Neural progenitor cell (in vitro differentiated cells): Measurements from ENCODE around the gene CORO6. TPM values are rescaled to one million over a fixed set of nuclear protein-coding genes. Genes with fewer than 3 reads are reported as not detected.

Experiments used
- DNase-seq: peaks from one replicate; pipeline ENCODE4 v3.0.0-alpha.2; 2016; ENCODE audit warnings: low spot score
- H2AFZ ChIP-seq: fragments of 200-600 bp; sonication (generic); replicated peaks from 2 replicates; pipeline ENCODE4 v1.6.1; 2016; ENCODE audit warnings: antibody characterized with exemption
- H3F3A ChIP-seq: fragments of 200-600 bp; sonication (generic); 2 replicates; pipeline ENCODE4 v1.6.1; 2016; ENCODE audit warnings: antibody characterized with exemption, low read depth
- H3K27ac ChIP-seq: fragments of 200-600 bp; sonication (generic); 2 replicates; pipeline ENCODE4 v1.5.1; 2016; ENCODE audit warnings: mild to moderate bottlenecking
- H3K27me3 ChIP-seq: fragments of 200-600 bp; sonication (generic); 2 replicates; pipeline ENCODE4 v1.6.1; 2016; ENCODE audit warnings: mild to moderate bottlenecking, moderate library complexity
- H3K36me3 ChIP-seq: fragments of 200-600 bp; sonication (generic); 2 replicates; pipeline ENCODE4 v1.5.1; 2016
- H3K4me1 ChIP-seq: fragments of 200-600 bp; sonication (generic); 2 replicates; pipeline ENCODE4 v1.6.1; 2016; ENCODE audit warnings: mixed run types
- H3K4me2 ChIP-seq: fragments of 200-600 bp; sonication (generic); 2 replicates; pipeline ENCODE4 v1.6.1; 2016
- H3K4me3 ChIP-seq: fragments of 200-600 bp; sonication (generic); 2 replicates; pipeline ENCODE4 v1.5.1; 2016
- H3K79me2 ChIP-seq: fragments of 200-600 bp; sonication (generic); 2 replicates; pipeline ENCODE4 v1.6.1; 2016; ENCODE audit warnings: low read depth
- H3K9ac ChIP-seq: fragments of 200-600 bp; sonication (generic); 2 replicates; pipeline ENCODE4 v1.6.1; 2016
- H3K9me3 ChIP-seq: fragments of 200-600 bp; sonication (generic); 2 replicates; pipeline ENCODE4 v1.5.1; 2016; ENCODE audit warnings: low read depth
- H4K20me1 ChIP-seq: fragments of 200-600 bp; sonication (generic); 2 replicates; pipeline ENCODE4 v1.6.1; 2016; ENCODE audit warnings: low read depth
- H3K27ac Mint-ChIP-seq: 3 replicates; pipeline ENCODE4 v1.8.0; 2021; ENCODE audit warnings: mixed read lengths
- H3K27me3 Mint-ChIP-seq: 2 replicates; pipeline ENCODE4 v1.8.0; 2022; ENCODE audit warnings: low read depth, mild to moderate bottlenecking, inconsistent platforms, moderate library complexity, mixed read lengths; ENCODE audit not compliant: insufficient read depth
- H3K36me3 Mint-ChIP-seq: 3 replicates; pipeline ENCODE4 v1.8.0; 2021; ENCODE audit warnings: mixed read lengths
- H3K4me1 Mint-ChIP-seq: 3 replicates; pipeline ENCODE4 v1.8.0; 2021; ENCODE audit warnings: mixed read lengths
- H3K4me3 Mint-ChIP-seq: 3 replicates; pipeline ENCODE4 v1.8.0; 2021; ENCODE audit warnings: mild to moderate bottlenecking, moderate library complexity, mixed read lengths
- H3K9me3 Mint-ChIP-seq: 3 replicates; pipeline ENCODE4 v1.8.0; 2020; ENCODE audit warnings: mixed read lengths
- CTCF ChIP-seq: fragments of 200-600 bp; sonication (generic); IDR thresholded peaks from 2 replicates; pipeline ENCODE4 v1.5.1; 2017; ENCODE audit warnings: antibody characterized with exemption, mild to moderate bottlenecking
- EZH2 ChIP-seq: fragments of 200-600 bp; sonication (generic); IDR thresholded peaks from 2 replicates; pipeline ENCODE4 v1.6.1; 2017; ENCODE audit warnings: antibody characterized with exemption, mild to moderate bottlenecking, moderate library complexity
- EZH2phosphoT487 ChIP-seq: fragments of 200-600 bp; sonication (generic); IDR thresholded peaks from 2 replicates; pipeline ENCODE4 v1.6.1; 2017; ENCODE audit warnings: antibody characterized with exemption
- total RNA-seq: library from RNA; depleted of rRNA; stranded (reverse); fragments of >200 nt; gene quantifications from 2 replicates; pipeline ENCODE4 v1.2.3, GENCODE V29; 2015; ENCODE audit warnings: low replicate concordance

Gene CORO6
- total RNA-seq, 1 donor from 2014 or later = 3.9 TPM

GRCh38 chr17:29633886-29634285, 11.2 kb upstream of the CORO6 start:
- H3F3A ChIP-seq = peaks cover 2% of the 10 kb centered on the region
- H3K9me3 ChIP-seq = no peaks in the 10 kb centered on the region
- no peak overlapping the region for H3K27ac ChIP-seq
- H3K9me3 Mint-ChIP-seq = no peaks in the 10 kb centered on the region
- peaks cover 29% of the 10 kb centered on the region for H3K36me3 Mint-ChIP-seq
- H3K9ac ChIP-seq = no peak overlapping the region
- H3K27me3 ChIP-seq = no peaks in the 10 kb centered on the region
- no peak overlapping the region for H3K4me3 ChIP-seq
- peaks cover under 1% of the 10 kb centered on the region for H3K4me1 Mint-ChIP-seq
- no peaks in the 10 kb centered on the region for H3K79me2 ChIP-seq
- H3K36me3 ChIP-seq = no peaks in the 10 kb centered on the region
- H4K20me1 ChIP-seq = no peaks in the 10 kb centered on the region
- no peaks in the 10 kb centered on the region for H3K27me3 Mint-ChIP-seq
- no peak overlapping the region for H3K4me3 Mint-ChIP-seq
- no peak overlapping the region for H2AFZ ChIP-seq
- peak overlapping the region; percentile 44 for H3K4me2 ChIP-seq
- H3K27ac Mint-ChIP-seq = no peak overlapping the region
- TF ChIP-seq EZH2phosphoT487 (no peak), EZH2 (no peak), CTCF (no peak)
- peaks cover 8% of the 10 kb centered on the region for H3K4me1 ChIP-seq
- DNase-seq = peak; percentile 51

GRCh38 chr17:29630630-29631193, 8.0 kb upstream of the CORO6 start:
- no peaks in the 10 kb centered on the region for H3K79me2 ChIP-seq
- H3K27ac ChIP-seq = no peak overlapping the region
- TF ChIP-seq CTCF = no peak
- no peak for TF ChIP-seq EZH2phosphoT487
- TF ChIP-seq EZH2 = no peak
- no peak overlapping the region for H3K4me2 ChIP-seq
- no peaks in the 10 kb centered on the region for H3F3A ChIP-seq
- no peak overlapping the region for H2AFZ ChIP-seq
- H3K27ac Mint-ChIP-seq = no peak overlapping the region
- H3K4me3 Mint-ChIP-seq = no peak overlapping the region
- DNase-seq = no peak
- H4K20me1 ChIP-seq = no peaks in the 10 kb centered on the region
- H3K9me3 ChIP-seq = no peaks in the 10 kb centered on the region
- no peak overlapping the region for H3K9ac ChIP-seq
- peaks cover 5% of the 10 kb centered on the region for H3K4me1 Mint-ChIP-seq
- peaks cover 3% of the 10 kb centered on the region for H3K27me3 Mint-ChIP-seq
- H3K27me3 ChIP-seq = no peaks in the 10 kb centered on the region
- H3K36me3 Mint-ChIP-seq = peaks cover 19% of the 10 kb centered on the region
- H3K4me3 ChIP-seq = no peak overlapping the region
- no peaks in the 10 kb centered on the region for H3K36me3 ChIP-seq
- H3K9me3 Mint-ChIP-seq = no peaks in the 10 kb centered on the region
- H3K4me1 ChIP-seq = peaks cover 8% of the 10 kb centered on the region

- no peak overlapping the region for H3K4me3 ChIP-seq
- H3K4me2 ChIP-seq = no peak overlapping the region
- TF ChIP-seq EZH2phosphoT487 (no peak), EZH2 (no peak), CTCF (no peak)
- Mint-ChIP-seq H3K27ac (no peak overlapping the region), H3K4me3 (no peak overlapping the region), H3K27me3 (peaks cover 7% of the 10 kb centered on the region), H3K9me3 (no peaks in the 10 kb centered on the region), H3K4me1 (peaks cover 5% of the 10 kb centered on the region), H3K36me3 (peaks cover 19% of the 10 kb centered on the region)
- no peak overlapping the region for H3K27ac ChIP-seq
- no peaks in the 10 kb centered on the region for H3K79me2 ChIP-seq
- H3K9me3 ChIP-seq = no peaks in the 10 kb centered on the region
- H3K36me3 ChIP-seq = no peaks in the 10 kb centered on the region
- H3K4me1 ChIP-seq = peaks cover 13% of the 10 kb centered on the region
- DNase-seq = no peak
- H3F3A ChIP-seq = peaks cover 6% of the 10 kb centered on the region
- H2AFZ ChIP-seq = no peak overlapping the region
- H4K20me1 ChIP-seq = no peaks in the 10 kb centered on the region
- H3K9ac ChIP-seq = no peak overlapping the region
- no peaks in the 10 kb centered on the region for H3K27me3 ChIP-seq
Measured at GRCh38 chr17:29629839-29630238, 7.1 kb upstream of the CORO6 start.
